Measurements from ENCODE around the gene DYDC2. TPM values are rescaled to one million over a fixed set of nuclear protein-coding genes. Genes with fewer than 3 reads are reported as not detected.
"Not testable (repeated sequence)": the region's sequence is repeated elsewhere in the genome, so short reads cannot be mapped to it uniquely, and the experiment has no call there.

The DYDC2 gene
- total RNA-seq, 1 donor from 2014 or later: 0.10 TPM

- no peak for DNase-seq
Observed at GRCh38 chr10:80414142-80414895, 57.7 kb downstream of the DYDC2 start.

DNA sequence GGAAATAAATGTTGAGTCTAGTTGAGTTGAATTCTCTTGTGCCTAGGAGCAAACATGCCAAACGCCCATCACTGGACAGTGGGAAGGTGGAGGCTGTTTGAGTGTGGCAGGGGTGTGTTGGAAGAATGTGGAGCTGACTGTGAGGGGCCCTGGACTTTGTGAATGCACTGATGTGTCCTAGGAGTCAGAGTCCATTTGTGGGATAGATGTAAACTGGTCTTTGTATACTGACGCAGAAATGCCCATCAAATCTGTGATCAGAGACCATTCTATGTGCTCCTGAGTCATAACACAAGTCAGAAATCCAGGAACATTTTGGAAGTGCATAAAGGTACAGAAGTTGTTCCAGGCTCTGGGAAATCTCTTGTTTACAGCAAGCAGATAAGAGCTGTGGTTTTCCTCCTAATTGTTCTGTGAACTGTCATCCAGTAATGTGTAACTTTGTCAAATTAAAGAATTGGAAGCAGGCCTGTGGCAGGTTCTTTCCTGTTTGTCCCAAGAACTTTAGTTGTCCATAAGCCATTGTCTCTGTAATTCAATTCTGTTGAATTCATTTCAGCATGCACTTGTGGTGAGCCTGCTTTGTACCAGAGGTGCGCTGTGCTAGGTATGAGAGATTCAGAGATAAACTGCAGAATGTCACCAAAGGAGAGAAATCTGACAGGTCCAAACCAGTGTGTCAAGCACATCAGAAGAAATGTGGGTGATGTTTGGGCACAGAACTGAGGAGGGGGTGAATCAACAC is 59.3 kb downstream of the DYDC2 start:
- no peak for DNase-seq

- DNase-seq: peak; percentile 87
Observed at GRCh38 chr10:80416479-80417098, 60.0 kb downstream of the DYDC2 start.

DNA sequence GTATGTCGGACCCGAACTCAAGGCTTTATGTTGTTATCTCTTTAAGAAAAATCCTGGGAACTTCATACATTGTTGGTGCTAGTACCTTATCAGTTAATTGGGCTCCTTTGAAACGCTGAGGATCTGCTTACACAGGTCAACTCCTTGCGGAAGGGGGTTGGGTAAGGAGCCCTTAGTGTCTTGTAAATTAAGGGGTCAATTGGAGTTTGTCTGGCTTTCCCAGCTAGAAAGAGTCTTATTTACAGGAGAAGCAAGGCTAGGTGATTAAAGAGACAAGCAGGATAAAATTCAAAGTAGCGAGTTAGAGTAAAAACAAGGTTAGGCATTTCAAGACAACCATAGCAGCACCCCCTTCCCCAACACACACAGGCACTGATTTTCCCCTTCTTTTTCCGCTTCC is 60.7 kb downstream of the DYDC2 start:
- not testable (repeated sequence) for DNase-seq

Other genes with a start within 250 kb of the DYDC2 start
- 40.2 TPM for gene PLAC9, start 224.1 kb upstream of the DYDC2 start, total RNA-seq
- 38.9 TPM for gene ANXA11, start 151.2 kb upstream of the DYDC2 start, total RNA-seq
- gene MAT1A, start 67.1 kb upstream of the DYDC2 start, total RNA-seq: 0.30 TPM
- gene DYDC1, start within 50 bp of the DYDC2 start, total RNA-seq: 0.30 TPM
- 69.5 TPM for gene PRXL2A, start 51.8 kb downstream of the DYDC2 start, total RNA-seq
- 24.1 TPM for gene TSPAN14, start 97.5 kb downstream of the DYDC2 start, total RNA-seq
- gene SH2D4B, start 181.1 kb downstream of the DYDC2 start, total RNA-seq: 0.20 TPM

Measured in skin of body (tissue), 2 donors.